Keratinocyte (primary cell): Measurements from ENCODE around the gene ANKMY1. TPM values are rescaled to one million over a fixed set of nuclear protein-coding genes. Genes with fewer than 3 reads are reported as not detected.

Experiments
- DNase-seq: peaks from one replicate; pipeline ENCODE4 v3.0.0-alpha.2; 2011; ENCODE audit warnings: low read depth, missing footprints, low spot score
- FAIRE-seq: peaks from 2 replicates; lab custom pipeline; 2011; peaks lifted over from hg19 to GRCh38; lab: Jason Lieb, UNC
- H2AFZ ChIP-seq: 2 replicates; pipeline ENCODE4 v1.6.0; 2012; ENCODE audit warnings: low read length, control low read depth, inconsistent platforms; ENCODE audit not compliant: control insufficient read depth
- H3K27ac ChIP-seq: 2 replicates; pipeline ENCODE4 v1.5.1; 2011; ENCODE audit warnings: low read length; ENCODE audit not compliant: control insufficient read depth, insufficient read depth
- H3K27me3 ChIP-seq: 3 replicates; pipeline ENCODE4 v1.6.0; 2011; ENCODE audit warnings: low read length; ENCODE audit not compliant: control insufficient read depth, insufficient read depth; ENCODE audit errors: extremely low read depth
- H3K36me3 ChIP-seq, 2 experiments: 2 replicates in 1 of 2; 3 replicates in 1 of 2; pipeline ENCODE4 v1.5.1; 2011; ENCODE audit warnings: low read length in 2 of 2, mild to moderate bottlenecking in 1 of 2; ENCODE audit not compliant: control insufficient read depth in 2 of 2, insufficient read depth in 2 of 2; ENCODE audit errors: extremely low read depth in 1 of 2
- H3K4me1 ChIP-seq: 3 replicates; pipeline ENCODE4 v1.5.1; 2011; ENCODE audit warnings: low read length; ENCODE audit not compliant: control insufficient read depth, insufficient read depth; ENCODE audit errors: extremely low read depth
- H3K4me2 ChIP-seq: 3 replicates; pipeline ENCODE4 v1.6.0; 2011; ENCODE audit warnings: low read depth, low read length; ENCODE audit not compliant: control insufficient read depth, insufficient read depth; ENCODE audit errors: extremely low read depth
- H3K4me3 ChIP-seq, 3 experiments: fragments of 200-600 bp in 1 of 3; sonication (generic) in 1 of 3; 2 replicates in 2 of 3; 3 replicates in 1 of 3; pipeline ENCODE4 v1.5.1; 2011 to 2016; ENCODE audit warnings: low read length in 3 of 3, mild to moderate bottlenecking in 3 of 3, control low read depth in 2 of 3, inconsistent platforms in 1 of 3, low read depth in 1 of 3, mixed read lengths in 1 of 3, mixed run types in 1 of 3, moderate library complexity in 1 of 3; ENCODE audit not compliant: control insufficient read depth in 2 of 3, insufficient read depth in 2 of 3; ENCODE audit errors: extremely low read depth in 1 of 3
- H3K79me2 ChIP-seq: 2 replicates; pipeline ENCODE4 v1.6.0; 2012; ENCODE audit warnings: low read length; ENCODE audit not compliant: control insufficient read depth, insufficient read depth
- H3K9ac ChIP-seq: 3 replicates; pipeline ENCODE4 v1.6.0; 2011; ENCODE audit warnings: low read length; ENCODE audit not compliant: control insufficient read depth, insufficient read depth; ENCODE audit errors: extremely low read depth
- H3K9me1 ChIP-seq: 3 replicates; pipeline ENCODE4 v1.6.0; 2011; ENCODE audit warnings: low read length; ENCODE audit not compliant: control insufficient read depth, insufficient read depth; ENCODE audit errors: extremely low read depth
- H3K9me3 ChIP-seq: 2 replicates; pipeline ENCODE4 v1.5.1; 2012; ENCODE audit warnings: low read depth, low read length; ENCODE audit not compliant: control insufficient read depth
- H4K20me1 ChIP-seq: 3 replicates; pipeline ENCODE4 v1.6.0; 2011; ENCODE audit warnings: low read length; ENCODE audit not compliant: control insufficient read depth, insufficient read depth; ENCODE audit errors: extremely low read depth
- CTCF ChIP-seq, 3 experiments: IDR thresholded peaks in 1 of 3; conservative IDR thresholded peaks in 1 of 3; optimal IDR thresholded peaks in 1 of 3; 2 replicates in 2 of 3; 3 replicates in 1 of 3; pipeline versions ENCODE3 to v1.5.1; 2011; ENCODE audit warnings: low read length in 3 of 3, mild to moderate bottlenecking in 3 of 3, moderate library complexity in 2 of 3, control low read depth in 1 of 3, inconsistent platforms in 1 of 3; ENCODE audit not compliant: insufficient read depth in 2 of 3; ENCODE audit errors: extremely low read depth in 1 of 3
- EZH2 ChIP-seq: IDR thresholded peaks from one replicate; pipeline ENCODE4 v1.6.1; 2012; ENCODE audit warnings: inconsistent platforms, mild to moderate bottlenecking, low read length, moderate library complexity
- dilution Hi-C: fragments of 300-500 bp; cut with MboI; formaldehyde crosslinking; loops from one replicate; pipeline ENCODE4 v1.7.0; 2020; ENCODE audit warnings: low sequenced_read_pairs; ENCODE audit not compliant: extremely low pct_ligation_motif_present
- polyA plus RNA-seq, 5 experiments: library from polyadenylated mRNA; depleted of rRNA in 3 of 5; stranded (reverse) in 3 of 5; stranded (forward) in 1 of 5; unstranded in 1 of 5; fragments of >200 nt; gene quantifications; 1 replicate in 1 of 5; 2 replicates in 3 of 5; 3 replicates in 1 of 5; pipeline versions ENCODE4 v1.2.1 to v1.2.3, GENCODE V29; 2011 to 2012; ENCODE audit warnings: missing spikeins in 2 of 5, low read depth in 1 of 5, low replicate concordance in 1 of 5

ANKMY1 gene
- polyA plus RNA-seq, 1 donor (not counting 4 experiments of a cell fraction or from before 2014, with no cell fraction given) = 3.3 TPM

GRCh38 chr2:240463866-240464481 is 93.8 kb downstream of the ANKMY1 start:
- H3K9me3 ChIP-seq = no peaks in the 10 kb centered on the region
- no peak overlapping the region for H3K27ac ChIP-seq
- peaks cover 1% of the 10 kb centered on the region for H3K27me3 ChIP-seq
- H3K79me2 ChIP-seq = no peaks in the 10 kb centered on the region
- peaks cover 2% of the 10 kb centered on the region for H3K9me1 ChIP-seq
- H3K9ac ChIP-seq = no peak overlapping the region
- no peaks in the 10 kb centered on the region for H3K4me1 ChIP-seq
- peaks cover 16 to 29% of the 10 kb centered on the region in 2 experiments for H3K36me3 ChIP-seq
- FAIRE-seq = no peak
- H4K20me1 ChIP-seq = peaks cover 3% of the 10 kb centered on the region
- dilution Hi-C loops = no loop called here
- no peak overlapping the region for H3K4me3 ChIP-seq
- no peak overlapping the region for H3K4me2 ChIP-seq
- no peak overlapping the region for H2AFZ ChIP-seq
- no peak for DNase-seq
- no peak for TF ChIP-seq EZH2
- no peak for TF ChIP-seq CTCF (optimal IDR thresholded peaks at IDR 0.05 in 1 of 3, IDR thresholded peaks at IDR 0.05 in 1 of 3, conservative IDR thresholded peaks at IDR 0.05 in 1 of 3; ENCODE audit: extremely low read depth in 1 of 3, insufficient read depth in 2 of 3, low read length in 3 of 3)

GRCh38 chr2:240463274-240463865 is 94.4 kb downstream of the ANKMY1 start:
- Histone ChIP-seq H3K79me2 (no peaks in the 10 kb centered on the region), H3K27me3 (no peaks in the 10 kb centered on the region), H3K4me3 (no peak overlapping the region), H4K20me1 (peaks cover 9% of the 10 kb centered on the region), H3K9me1 (peaks cover 2% of the 10 kb centered on the region), H2AFZ (no peak overlapping the region), H3K27ac (no peak overlapping the region), H3K9me3 (no peaks in the 10 kb centered on the region), H3K4me2 (no peak overlapping the region), H3K36me3 (peaks cover 18 to 29% of the 10 kb centered on the region in 2 experiments), H3K4me1 (no peaks in the 10 kb centered on the region), H3K9ac (no peak overlapping the region)
- FAIRE-seq (no peak), DNase-seq (no peak)
- no peak for TF ChIP-seq CTCF (optimal IDR thresholded peaks at IDR 0.05 in 1 of 3, IDR thresholded peaks at IDR 0.05 in 1 of 3, conservative IDR thresholded peaks at IDR 0.05 in 1 of 3; ENCODE audit: extremely low read depth in 1 of 3, insufficient read depth in 2 of 3, low read length in 3 of 3)
- TF ChIP-seq EZH2 = no peak
- dilution Hi-C loops = no loop called here
